Right lobe of liver (tissue), 6 donors: Measurements from ENCODE around the gene RELL1. TPM values are rescaled to one million over a fixed set of nuclear protein-coding genes. Genes with fewer than 3 reads are reported as not detected.

Experiments
- ATAC-seq, 4 donors: fragments of 200-7000 bp; cut with Tn5 transposase; one replicate each; pipeline ENCODE4 v1.9.1; 2020; ENCODE audit warnings: mild to moderate bottlenecking in 4 of 4, moderate library complexity in 4 of 4
- DNase-seq, 3 donors: peaks; one replicate each; pipeline ENCODE4 v3.0.0-alpha.2; 2020
- H3K27ac ChIP-seq, 3 donors: fragments of 200-600 bp; one replicate each; pipeline ENCODE4 v1.8.0; 2022
- H3K27me3 ChIP-seq, 2 donors: fragments of 200-600 bp; one replicate each; pipeline ENCODE4 v1.8.0; 2022
- H3K36me3 ChIP-seq, 4 donors: fragments of 200-600 bp; sonication (generic) in 1 of 4; one replicate each; pipeline versions ENCODE4 v1.5.1 to v1.8.0; 2017 to 2022; ENCODE audit warnings: control low read depth in 1 of 4
- H3K4me1 ChIP-seq, 4 donors: fragments of 200-600 bp; sonication (generic) in 1 of 4; one replicate each; pipeline versions ENCODE4 v1.5.1 to v1.8.0; 2017 to 2022; ENCODE audit warnings: control low read depth in 1 of 4
- H3K4me3 ChIP-seq, 3 donors: fragments of 200-600 bp; one replicate each; pipeline ENCODE4 v1.8.0; 2022
- H3K9me3 ChIP-seq, 4 donors: fragments of 200-600 bp; sonication (generic) in 1 of 4; one replicate each; pipeline versions ENCODE4 v1.5.1 to v1.8.0; 2017 to 2022; ENCODE audit warnings: control low read depth in 1 of 4
- CTCF ChIP-seq, 4 donors: fragments of 200-600 bp in 3 of 4; fragments of 450-650 bp in 1 of 4; IDR thresholded peaks; one replicate each; pipeline versions ENCODE4 v1.5.1 to v1.8.0; 2016 to 2022; ENCODE audit warnings: antibody characterized with exemption in 4 of 4, mild to moderate bottlenecking in 2 of 4
- POLR2A ChIP-seq: fragments of 450-650 bp; IDR thresholded peaks from one replicate; pipeline ENCODE4 v1.6.1; 2017; ENCODE audit warnings: antibody characterized with exemption, mild to moderate bottlenecking
- WGBS: methylation state at CpG from one replicate; pipeline ENCODE4 v1.1.6; 2018; ENCODE audit warnings: low coverage, low lambda C conversion rate; ENCODE audit not compliant: insufficient coverage; ENCODE audit errors: missing lambda C conversion rate; 5-methylcytosine and 5-hydroxymethylcytosine counted together
- intact Hi-C, 2 donors: fragments of 100-400 bp; cut with DNase I; formaldehyde crosslinking; loops; one replicate each; pipeline versions ENCODE4 v1.11.2 to v1.14.1; 2022
- total RNA-seq, 6 experiments: library from RNA; depleted of rRNA in 2 of 6; stranded (reverse); fragments of >200 nt in 2 of 6; fragmentation: NEBNext Ultra II Directional in 3 of 6; extraction: Animal tissue kit (Norgen Biotek cat#: 25700) in 3 of 6; gene quantifications; one replicate each; pipeline versions ENCODE4 v1.1.0 to v1.2.4, GENCODE V29; 2016 to 2023
- donor health status: DM: no; HTN: yes; CAD: no.
- donor health status: DM: no; HTN: no; CAD: no.
- donor health status: DM: no; HTN: no; CAD: no.
- donor health status: DM: no; HTN: yes; CAD: no.
- donor health status: DM: no; HTN: yes; CAD: no.

Gene RELL1
- total RNA-seq, 6 experiments from 2014 or later = 5.7 to 14.6 (median 7.8) TPM

- DNase-seq (no peak), ATAC-seq (no peak)
- H3K4me3 ChIP-seq = no peak overlapping the region
- H3K36me3 ChIP-seq = no peaks in the 10 kb centered on the region
- no peak for TF ChIP-seq CTCF (IDR thresholded peaks at IDR 0.05)
- no peak for TF ChIP-seq POLR2A
- intact Hi-C loops = no loop called here
- 93% methylated on average over 3 of the region's 3 CpGs for WGBS
- H3K9me3 ChIP-seq = no peaks in the 10 kb centered on the region
- H3K27me3 ChIP-seq = no peaks in the 10 kb centered on the region
- H3K4me1 ChIP-seq = no peaks in the 10 kb centered on the region
- H3K27ac ChIP-seq = no peak overlapping the region
Measured at GRCh38 chr4:37615720-37616063, 70.5 kb downstream of the RELL1 start.

DNA sequence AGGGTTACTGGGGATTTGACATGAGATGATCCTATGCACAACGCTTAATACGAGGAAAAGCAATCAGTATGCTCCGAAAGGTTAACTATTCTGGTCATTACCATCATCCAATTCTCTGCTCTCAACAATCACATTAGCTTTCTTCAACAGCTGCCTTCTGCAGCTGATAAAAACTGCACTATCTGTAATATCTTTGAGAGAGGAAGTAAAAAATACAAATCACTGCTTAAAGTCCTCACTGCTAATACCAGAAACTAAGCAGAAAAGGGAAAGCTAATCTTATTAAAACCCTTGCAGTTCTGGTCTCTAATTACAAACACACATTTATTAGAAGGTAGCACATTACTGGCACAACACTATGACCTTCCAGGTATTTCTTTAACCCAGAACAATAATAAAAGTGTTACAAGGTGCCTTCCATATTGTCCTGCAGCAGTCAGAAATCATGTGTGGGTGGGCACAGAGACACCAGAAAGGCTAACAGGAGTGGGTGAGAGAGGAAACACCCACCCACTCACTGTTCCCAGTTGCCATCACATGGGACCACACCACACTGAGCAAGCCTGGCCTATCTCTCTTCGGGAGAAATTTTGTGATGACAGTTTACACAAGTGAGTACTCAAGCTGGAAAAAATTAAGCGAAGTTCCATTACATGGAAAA is 71.0 kb downstream of the RELL1 start:
- no peak for ATAC-seq
- intact Hi-C loops = no loop called here
- 80% methylated on average over 5 of the region's 5 CpGs for WGBS

GRCh38 chr4:37612811-37613210 is 73.4 kb downstream of the RELL1 start:
- Histone ChIP-seq H3K27ac (no peak overlapping the region), H3K4me1 (no peaks in the 10 kb centered on the region), H3K36me3 (no peaks in the 10 kb centered on the region), H3K27me3 (no peaks in the 10 kb centered on the region), H3K9me3 (no peaks in the 10 kb centered on the region), H3K4me3 (no peak overlapping the region)
- intact Hi-C loops = no loop called here
- TF ChIP-seq CTCF (IDR thresholded peaks at IDR 0.05) (no peak), POLR2A (no peak)
- ATAC-seq (no peak), DNase-seq (no peak)
- 80% methylated on average over 1 of the region's 1 CpG for WGBS

More for the DNA sequence above, 71.0 kb downstream of the RELL1 start:
- Histone ChIP-seq H3K36me3 (no peaks in the 10 kb centered on the region), H3K27me3 (no peaks in the 10 kb centered on the region), H3K9me3 (no peaks in the 10 kb centered on the region), H3K4me3 (no peak overlapping the region), H3K4me1 (no peaks in the 10 kb centered on the region), H3K27ac (no peak overlapping the region)
- TF ChIP-seq POLR2A = no peak
- no peak for TF ChIP-seq CTCF (IDR thresholded peaks at IDR 0.05)
- DNase-seq = no peak

GRCh38 chr4:37609626-37610025 is 76.5 kb downstream of the RELL1 start:
- no peaks in the 10 kb centered on the region for H3K36me3 ChIP-seq
- no peak for TF ChIP-seq CTCF (IDR thresholded peaks at IDR 0.05)
- no peak for TF ChIP-seq POLR2A
- H3K4me1 ChIP-seq = no peaks in the 10 kb centered on the region
- intact Hi-C loops = loop anchor here (10.0 kb wide), 1 partner anchor 185 kb away; no protein-coding TSS in a partner anchor
- H3K27me3 ChIP-seq = no peaks in the 10 kb centered on the region
- H3K9me3 ChIP-seq = no peaks in the 10 kb centered on the region
- no peak for ATAC-seq
- no peak for DNase-seq
- no peak overlapping the region for H3K27ac ChIP-seq
- H3K4me3 ChIP-seq = no peak overlapping the region

DNA sequence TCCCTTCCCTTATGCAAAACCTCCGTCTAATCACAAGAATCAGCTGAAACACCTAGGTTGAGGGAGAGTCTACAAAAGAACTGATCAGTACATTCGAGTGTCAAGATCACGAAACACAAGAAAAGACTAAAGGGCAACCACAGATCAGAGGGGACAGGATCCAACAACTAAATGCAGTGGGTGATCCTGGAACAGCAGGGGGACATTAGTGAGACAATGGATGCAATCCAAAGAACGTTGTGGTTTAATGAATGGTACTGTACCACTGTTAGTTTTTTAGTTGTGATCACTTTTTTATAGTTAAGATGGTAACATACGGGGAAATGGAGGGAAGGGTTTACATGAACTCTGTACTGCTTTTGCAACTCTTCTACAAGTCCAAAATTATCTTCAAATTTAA is 79.2 kb downstream of the RELL1 start:
- DNase-seq = no peak
- WGBS = 69% methylated on average over 5 of the region's 5 CpGs
- intact Hi-C loops = loop anchor here (10.0 kb wide), 1 partner anchor 188 kb away; no protein-coding TSS in a partner anchor
- Histone ChIP-seq H3K4me1 (peaks cover 0 to 12% (median 0%) of the 10 kb centered on the region in 4 donors), H3K27ac (no peak overlapping the region), H3K9me3 (no peaks in the 10 kb centered on the region), H3K36me3 (no peaks in the 10 kb centered on the region), H3K27me3 (no peaks in the 10 kb centered on the region), H3K4me3 (no peak overlapping the region)
- no peak for ATAC-seq
- TF ChIP-seq POLR2A (no peak), CTCF (IDR thresholded peaks at IDR 0.05) (no peak)
